IMR-90 (cell line): ENCODE data around the gene HSPH1.

Source experiments
- MAZ ChIP-seq: IDR thresholded peaks from 2 replicates; pipeline ENCODE4 v1.6.1; 2012; ENCODE audit warnings: low read depth, mild to moderate bottlenecking, low read length, improper control_type of control experiment, moderate library complexity, borderline replicate concordance
- POLR2A ChIP-seq: IDR thresholded peaks from 2 replicates; pipeline ENCODE4 v1.6.1; 2012; ENCODE audit warnings: mild to moderate bottlenecking, low read depth, low read length
- RAD21 ChIP-seq: IDR thresholded peaks from 2 replicates; pipeline ENCODE4 v1.6.1; 2012; ENCODE audit warnings: low read length, improper control_type of control experiment
- SMC3 ChIP-seq: fragments of 150-350 bp; IDR thresholded peaks from 2 replicates; pipeline ENCODE4 v1.6.1; 2016; ENCODE audit warnings: low read depth, mild to moderate bottlenecking, antibody characterized with exemption, low read length, moderate library complexity
- TF ChIP-seq, protein P1 (sequence below): conservative IDR thresholded peaks from 2 replicates; pipeline ENCODE4 v1.5.1; 2012; ENCODE audit warnings: mild to moderate bottlenecking, low read depth, low read length, improper control_type of control experiment
- TF ChIP-seq, protein P2 (sequence below): fragments of 150-350 bp; IDR thresholded peaks from 2 replicates; pipeline ENCODE4 v1.6.1; 2017; ENCODE audit warnings: mild to moderate bottlenecking, antibody characterized with exemption, low read length, low read depth

DNA sequence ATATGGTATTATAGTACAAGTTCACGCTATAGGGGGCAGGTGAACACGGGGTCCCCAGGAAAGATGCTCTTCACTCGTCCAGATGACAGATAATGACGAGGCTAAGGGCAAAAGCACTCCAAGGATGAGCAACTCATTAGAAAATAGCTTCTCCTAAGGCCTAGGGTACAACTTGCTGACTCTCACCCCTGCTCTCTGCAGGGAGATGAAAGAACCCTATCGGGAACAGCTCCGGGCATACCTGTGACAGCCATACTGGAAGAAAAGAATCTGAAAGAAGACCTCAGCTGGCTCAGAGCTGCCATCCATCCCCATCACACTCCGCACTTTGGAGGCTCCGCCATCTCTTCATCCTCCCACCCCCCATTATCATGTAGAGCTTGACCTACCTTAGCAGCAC, 17.5 kb upstream of the HSPH1 start:
- no peak for TF ChIP-seq MAZ
- TF ChIP-seq, protein P1, sequence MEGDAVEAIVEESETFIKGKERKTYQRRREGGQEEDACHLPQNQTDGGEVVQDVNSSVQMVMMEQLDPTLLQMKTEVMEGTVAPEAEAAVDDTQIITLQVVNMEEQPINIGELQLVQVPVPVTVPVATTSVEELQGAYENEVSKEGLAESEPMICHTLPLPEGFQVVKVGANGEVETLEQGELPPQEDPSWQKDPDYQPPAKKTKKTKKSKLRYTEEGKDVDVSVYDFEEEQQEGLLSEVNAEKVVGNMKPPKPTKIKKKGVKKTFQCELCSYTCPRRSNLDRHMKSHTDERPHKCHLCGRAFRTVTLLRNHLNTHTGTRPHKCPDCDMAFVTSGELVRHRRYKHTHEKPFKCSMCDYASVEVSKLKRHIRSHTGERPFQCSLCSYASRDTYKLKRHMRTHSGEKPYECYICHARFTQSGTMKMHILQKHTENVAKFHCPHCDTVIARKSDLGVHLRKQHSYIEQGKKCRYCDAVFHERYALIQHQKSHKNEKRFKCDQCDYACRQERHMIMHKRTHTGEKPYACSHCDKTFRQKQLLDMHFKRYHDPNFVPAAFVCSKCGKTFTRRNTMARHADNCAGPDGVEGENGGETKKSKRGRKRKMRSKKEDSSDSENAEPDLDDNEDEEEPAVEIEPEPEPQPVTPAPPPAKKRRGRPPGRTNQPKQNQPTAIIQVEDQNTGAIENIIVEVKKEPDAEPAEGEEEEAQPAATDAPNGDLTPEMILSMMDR, result no peak
- TF ChIP-seq POLR2A, result no peak
- no peak for TF ChIP-seq SMC3
- TF ChIP-seq RAD21, result no peak
- TF ChIP-seq, protein P2, sequence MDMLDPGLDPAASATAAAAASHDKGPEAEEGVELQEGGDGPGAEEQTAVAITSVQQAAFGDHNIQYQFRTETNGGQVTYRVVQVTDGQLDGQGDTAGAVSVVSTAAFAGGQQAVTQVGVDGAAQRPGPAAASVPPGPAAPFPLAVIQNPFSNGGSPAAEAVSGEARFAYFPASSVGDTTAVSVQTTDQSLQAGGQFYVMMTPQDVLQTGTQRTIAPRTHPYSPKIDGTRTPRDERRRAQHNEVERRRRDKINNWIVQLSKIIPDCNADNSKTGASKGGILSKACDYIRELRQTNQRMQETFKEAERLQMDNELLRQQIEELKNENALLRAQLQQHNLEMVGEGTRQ, result no peak
